ENCODE measurements around the gene MARS1.

- TF ChIP-seq CTCF (conservative IDR thresholded peaks at IDR 0.05; ENCODE audit: low read depth in 2 of 2) (no peak), POLR2AphosphoS5 (IDR thresholded peaks at IDR 0.05; ENCODE audit: low read depth) (no peak), EZH2phosphoT487 (IDR thresholded peaks at IDR 0.05; ENCODE audit: unreplicated experiment) (no peak), NANOG (IDR thresholded peaks at IDR 0.05; ENCODE audit: borderline replicate concordance) (no peak), CREB1 (CRISPR knock-in tag; IDR thresholded peaks at IDR 0.05; ENCODE audit: low read depth) (no peak), REST (IDR thresholded peaks at IDR 0.05; ENCODE audit: unreplicated experiment) (no peak), EZH2 (IDR thresholded peaks at IDR 0.05; ENCODE audit: low read depth, unreplicated experiment) (no peak), JUNB (IDR thresholded peaks at IDR 0.05; ENCODE audit: unreplicated experiment) (no peak), ETS1 (IDR thresholded peaks at IDR 0.05) (no peak), ZNF331 (CRISPR knock-in tag; IDR thresholded peaks at IDR 0.05; ENCODE audit: low read depth) (no peak), ZNF462 (CRISPR knock-in tag; IDR thresholded peaks at IDR 0.05) (no peak)
Observed at GRCh38 chr12:57472391-57472790, 15.5 kb upstream of the MARS1 start.

All from GM23338 (cell line).